HG03060 (cell line): ENCODE data around the gene AOAH.
"Not testable (repeated sequence)": the region's sequence is repeated elsewhere in the genome, so short reads cannot be mapped to it uniquely, and the experiment has no call there.

Experiments
- ATAC-seq: cut with Tn5 transposase; IDR thresholded peaks from one replicate; pipeline ENCODE4 v1.9.1; 2021; ENCODE audit warnings: low read depth, moderate number of reproducible peaks; ENCODE audit not compliant: unreplicated experiment

The AOAH gene

GRCh38 chr7:36483853-36484252, 240.4 kb downstream of the AOAH start:
- ATAC-seq = not testable (repeated sequence)

GRCh38 chr7:36478745-36479144, 245.5 kb downstream of the AOAH start:
- no peak for ATAC-seq

DNA sequence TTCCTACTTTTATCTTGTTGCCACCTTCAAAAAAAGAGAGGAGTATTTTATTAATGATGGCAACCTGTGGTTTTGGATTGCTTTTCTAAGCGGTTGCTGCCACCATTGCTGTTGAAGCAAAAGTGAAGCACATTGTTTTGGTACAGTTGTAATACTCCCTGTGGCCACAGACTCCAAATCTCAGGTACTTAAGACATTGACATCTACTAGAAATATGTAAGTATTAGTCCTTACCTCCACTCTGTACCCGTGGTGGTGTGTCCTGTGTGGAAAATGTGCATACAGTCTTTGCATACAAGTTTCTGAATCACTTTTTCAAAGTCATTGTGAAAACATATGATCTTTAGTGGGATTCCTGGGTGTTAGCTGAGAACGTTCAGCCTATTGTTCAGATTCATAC, 248.9 kb downstream of the AOAH start:
- ATAC-seq = no peak

DNA sequence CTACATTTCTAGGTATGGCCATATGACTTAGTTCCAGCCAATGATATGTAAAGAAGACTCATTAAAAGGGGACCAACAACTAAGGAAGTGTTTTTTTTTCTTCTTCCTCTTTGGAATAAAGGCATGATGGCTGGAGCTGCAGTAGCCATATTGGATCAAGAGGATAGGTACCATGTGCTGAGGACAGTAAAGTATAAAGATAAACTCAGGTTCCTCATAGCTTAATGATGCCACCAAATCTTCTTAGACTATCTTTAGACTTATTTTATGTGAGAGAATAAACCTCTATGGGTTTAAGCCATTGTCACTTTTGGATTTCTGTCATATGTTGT, 249.3 kb downstream of the AOAH start:
- ATAC-seq = no peak

GRCh38 chr7:36474283-36475010, 249.8 kb downstream of the AOAH start:
- no peak for ATAC-seq

GRCh38 chr7:36473454-36474282, 250.6 kb downstream of the AOAH start:
- ATAC-seq = no peak

- no peak for ATAC-seq
Observed at GRCh38 chr7:36472141-36472729, 252.1 kb downstream of the AOAH start.

DNA sequence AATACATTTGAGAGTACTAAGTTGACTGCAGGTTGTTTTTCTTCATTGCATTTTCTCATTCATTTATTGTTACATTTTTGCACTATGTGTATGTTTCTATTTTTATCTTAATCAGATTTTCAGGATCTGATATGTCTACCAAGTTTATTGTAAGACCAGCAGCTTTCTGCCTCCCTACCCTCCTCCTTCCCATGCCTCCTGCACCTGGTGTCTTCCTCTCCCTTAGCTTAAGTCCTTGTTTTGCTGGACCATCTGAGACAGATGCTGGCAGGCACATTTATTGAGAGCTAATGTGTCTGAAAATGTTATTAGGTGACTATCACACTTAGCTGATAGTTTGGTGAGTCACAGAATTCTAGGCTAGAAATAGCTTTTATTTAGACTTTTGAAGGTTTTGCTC, 255.1 kb downstream of the AOAH start:
- no peak for ATAC-seq

- no peak for ATAC-seq
Observed at GRCh38 chr7:36468370-36469101, 255.8 kb downstream of the AOAH start.

GRCh38 chr7:36466001-36466400, 258.3 kb downstream of the AOAH start:
- ATAC-seq = not testable (repeated sequence)

DNA sequence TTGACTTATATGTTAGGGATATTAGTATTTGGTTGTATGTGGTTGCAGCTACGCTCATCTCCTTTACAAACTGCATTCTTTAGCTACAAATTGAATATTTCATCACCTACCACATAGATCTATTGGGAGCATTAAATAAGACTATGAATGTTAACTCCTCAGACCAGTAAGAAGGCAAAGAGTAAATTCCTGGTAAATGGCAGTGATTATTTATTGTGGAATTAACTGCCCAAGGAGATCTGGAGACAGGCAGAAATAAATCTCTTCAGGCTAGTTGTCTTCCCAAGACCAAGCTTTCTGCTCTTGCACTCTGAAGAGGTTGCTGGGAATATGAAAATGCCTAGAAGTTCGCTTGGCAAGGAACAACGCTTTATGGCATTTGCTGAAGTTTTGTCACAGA, 260.0 kb downstream of the AOAH start:
- ATAC-seq = no peak
